Calu3 (cell line): ENCODE results near the gene LCE1C. TPM values are rescaled to one million over a fixed set of nuclear protein-coding genes. Genes with fewer than 3 reads are reported as not detected.

Experiments used
- Bru-seq: library from RNA; stranded (reverse); fragments of 400-500 nt; gene quantifications from one replicate; lab custom pipeline; 2021; lab: Mats Ljungman, UMichigan
- BruChase-seq, 2 experiments: library from RNA; stranded (reverse); fragments of 400-500 nt; gene quantifications; one replicate each; lab custom pipeline; 2021; lab: Mats Ljungman, UMichigan
- BruUV-seq: library from RNA; stranded (reverse); fragments of 400-500 nt; replicated peaks from 2 replicates; lab custom pipeline; 2021; lab: Mats Ljungman, UMichigan
- CTCF ChIA-PET: fragments of 300-600 bp; sonication (Branson Sonifier 250); formaldehyde crosslinking; loops from one replicate; lab custom pipeline; 2022; ENCODE audit warnings: antibody characterized with exemption; lab: Charles Lee
- DNase-seq: peaks from one replicate; pipeline ENCODE4 v3.0.0; 2022
- H3K27ac Mint-ChIP-seq: one replicate; pipeline ENCODE4 v1.8.0; 2022; ENCODE audit warnings: mixed read lengths; ENCODE audit not compliant: unreplicated experiment
- H3K27me3 Mint-ChIP-seq: one replicate; pipeline ENCODE4 v1.8.0; 2022; ENCODE audit warnings: mixed read lengths; ENCODE audit not compliant: unreplicated experiment
- H3K36me3 Mint-ChIP-seq: one replicate; pipeline ENCODE4 v1.8.0; 2022; ENCODE audit warnings: mild to moderate bottlenecking, moderate library complexity, mixed read lengths; ENCODE audit not compliant: insufficient read depth, unreplicated experiment
- H3K4me1 Mint-ChIP-seq: one replicate; pipeline ENCODE4 v1.8.0; 2022; ENCODE audit warnings: mild to moderate bottlenecking, low read depth, mixed read lengths; ENCODE audit not compliant: unreplicated experiment
- H3K4me3 Mint-ChIP-seq: one replicate; pipeline ENCODE4 v1.8.0; 2022; ENCODE audit warnings: mild to moderate bottlenecking, low read depth, moderate library complexity, mixed read lengths; ENCODE audit not compliant: unreplicated experiment
- H3K9me3 Mint-ChIP-seq: one replicate; pipeline ENCODE4 v1.8.0; 2022; ENCODE audit warnings: low read depth, mixed read lengths; ENCODE audit not compliant: unreplicated experiment
- intact Hi-C: fragments of 100-400 bp; cut with micrococcal nuclease; formaldehyde crosslinking; loops from one replicate; pipeline ENCODE4 v1.10.0; 2022; ENCODE audit not compliant: unreplicated experiment
- long read RNA-seq: library from polyadenylated mRNA; stranded (forward); transcript quantifications from one replicate; pipeline ENCODE4 v2.0.0, GENCODE V29; 2022
- total RNA-seq: library from RNA; stranded (reverse); gene quantifications from 2 replicates; pipeline ENCODE4 v1.2.3, GENCODE V29; 2022
- TF ChIP-seq, protein P1 (sequence below): fragments of 200-600 bp; IDR thresholded peaks from one replicate; pipeline ENCODE4 v1.8.0; 2022; ENCODE audit warnings: antibody characterized with exemption; ENCODE audit not compliant: unreplicated experiment

The LCE1C gene, protein sequence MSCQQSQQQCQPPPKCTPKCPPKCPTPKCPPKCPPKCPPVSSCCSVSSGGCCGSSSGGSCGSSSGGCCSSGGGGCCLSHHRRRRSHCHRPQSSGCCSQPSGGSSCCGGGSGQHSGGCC
- total RNA-seq (not detected in 2 replicates), Bru-seq, nascent RNA (not detected), BruChase-seq, experiment 1, labeled RNA remaining after a 6-hour chase (not detected), BruChase-seq, experiment 2, labeled RNA remaining after a 2-hour chase (not detected)
- long read RNA-seq = 0 reads

DNA sequence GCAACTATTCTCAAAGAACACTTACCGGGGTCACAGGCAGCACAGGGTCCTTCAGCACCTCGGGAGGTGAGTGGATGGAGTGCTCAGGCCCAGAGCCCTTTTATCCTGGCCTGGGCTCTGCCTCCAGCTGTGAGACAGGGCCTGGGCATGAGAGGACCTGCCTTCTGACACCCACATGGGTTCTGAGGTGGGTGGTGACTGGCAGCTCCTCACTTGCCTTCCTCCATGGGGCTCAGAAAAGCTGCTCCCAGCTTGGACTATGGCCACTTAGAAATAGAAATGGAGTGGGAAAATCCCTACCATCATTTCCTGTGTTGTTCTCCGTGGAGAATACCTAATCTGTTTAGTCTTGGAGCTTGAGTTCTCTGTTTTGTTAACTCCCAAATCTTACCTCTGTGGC is at the start of gene LCE1C:
TSS of gene LCE1C (minus strand) at position 76 of the 400 bp plus-strand sequence. CDS start 1,173 bp downstream, outside the sequence.
- H3K4me3 Mint-ChIP-seq = no peak within 1 kb of the TSS
- H3K9me3 Mint-ChIP-seq = no peaks in the 10 kb centered on the region
- CTCF ChIA-PET = no interaction called here
- no peaks in the 10 kb centered on the region for H3K36me3 Mint-ChIP-seq
- BruUV-seq = no TSS peak
- DNase-seq = no peak
- intact Hi-C loops = no loop called here
- no peak within 1 kb of the TSS for H3K27ac Mint-ChIP-seq
- no peaks in the 10 kb centered on the region for H3K4me1 Mint-ChIP-seq
- TF ChIP-seq, protein P1, sequence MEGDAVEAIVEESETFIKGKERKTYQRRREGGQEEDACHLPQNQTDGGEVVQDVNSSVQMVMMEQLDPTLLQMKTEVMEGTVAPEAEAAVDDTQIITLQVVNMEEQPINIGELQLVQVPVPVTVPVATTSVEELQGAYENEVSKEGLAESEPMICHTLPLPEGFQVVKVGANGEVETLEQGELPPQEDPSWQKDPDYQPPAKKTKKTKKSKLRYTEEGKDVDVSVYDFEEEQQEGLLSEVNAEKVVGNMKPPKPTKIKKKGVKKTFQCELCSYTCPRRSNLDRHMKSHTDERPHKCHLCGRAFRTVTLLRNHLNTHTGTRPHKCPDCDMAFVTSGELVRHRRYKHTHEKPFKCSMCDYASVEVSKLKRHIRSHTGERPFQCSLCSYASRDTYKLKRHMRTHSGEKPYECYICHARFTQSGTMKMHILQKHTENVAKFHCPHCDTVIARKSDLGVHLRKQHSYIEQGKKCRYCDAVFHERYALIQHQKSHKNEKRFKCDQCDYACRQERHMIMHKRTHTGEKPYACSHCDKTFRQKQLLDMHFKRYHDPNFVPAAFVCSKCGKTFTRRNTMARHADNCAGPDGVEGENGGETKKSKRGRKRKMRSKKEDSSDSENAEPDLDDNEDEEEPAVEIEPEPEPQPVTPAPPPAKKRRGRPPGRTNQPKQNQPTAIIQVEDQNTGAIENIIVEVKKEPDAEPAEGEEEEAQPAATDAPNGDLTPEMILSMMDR = no peak
- H3K27me3 Mint-ChIP-seq = peaks cover 71% of the 10 kb centered on the region

DNA sequence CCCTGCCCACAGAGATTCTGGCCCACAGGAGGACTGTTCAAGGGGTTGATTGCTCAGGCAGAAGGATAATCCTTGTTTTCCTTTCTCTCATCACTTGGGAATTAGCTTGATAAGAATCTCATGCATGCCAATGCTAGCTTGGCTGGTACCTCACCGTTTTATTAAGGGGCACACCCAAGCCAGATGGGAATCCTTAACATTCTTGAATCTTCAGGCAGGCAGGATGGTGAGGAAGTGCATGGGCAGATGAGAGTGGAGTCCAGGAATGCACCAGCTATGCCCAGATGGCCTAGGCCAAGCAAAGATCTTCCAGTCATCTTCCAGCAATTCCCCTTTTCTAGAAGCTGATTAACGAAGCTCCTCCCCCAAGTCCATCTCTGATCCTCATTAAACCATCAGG is 49.2 kb upstream of the LCE1C start:
- Mint-ChIP-seq H3K4me3 (no peak overlapping the region), H3K27ac (no peak overlapping the region), H3K9me3 (no peaks in the 10 kb centered on the region), H3K4me1 (no peaks in the 10 kb centered on the region), H3K27me3 (peaks cover 55% of the 10 kb centered on the region), H3K36me3 (no peaks in the 10 kb centered on the region)
- no peak for DNase-seq
- no TSS peak for BruUV-seq
- intact Hi-C loops = no loop called here
- CTCF ChIA-PET = no interaction called here
- TF ChIP-seq, protein P1 = no peak

DNA sequence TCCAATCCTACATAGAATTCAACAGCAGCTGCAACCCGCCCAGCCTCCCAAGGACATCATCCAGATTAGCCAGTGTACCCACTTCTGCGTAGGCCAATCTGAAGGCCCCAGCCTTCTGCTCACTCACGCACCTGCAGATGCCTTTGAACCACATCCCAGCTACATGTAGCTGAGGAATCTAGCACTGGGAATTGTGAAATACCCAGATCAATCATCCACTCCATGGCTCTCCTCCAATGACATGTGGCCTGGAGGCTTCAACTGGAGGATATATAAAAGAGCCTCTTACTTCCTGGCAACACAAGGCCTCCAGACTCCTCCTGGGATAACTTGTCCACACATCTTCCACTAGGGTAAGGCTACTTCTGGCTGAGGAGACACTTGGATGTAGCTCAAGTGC is 36.1 kb upstream of the LCE1C start, which contains the start of gene LCE6A:
TSS of gene LCE6A (plus strand) at position 301 of the 400 bp plus-strand sequence. CDS start 665 bp downstream, outside the sequence.
- Mint-ChIP-seq H3K36me3 (no peaks in the 10 kb centered on the region), H3K4me3 (no peak within 1 kb of the TSS), H3K27me3 (peaks cover 59% of the 10 kb centered on the region), H3K27ac (no peak within 1 kb of the TSS), H3K9me3 (no peaks in the 10 kb centered on the region), H3K4me1 (no peaks in the 10 kb centered on the region)
- intact Hi-C loops = no loop called here
- no TSS peak for BruUV-seq
- DNase-seq = no peak
- CTCF ChIA-PET = interaction anchor here (0.6 kb wide), 1 partner anchor 76 kb away, joined by 3 read pairs; no protein-coding TSS in a partner anchor
- TF ChIP-seq, protein P1 = no peak

DNA sequence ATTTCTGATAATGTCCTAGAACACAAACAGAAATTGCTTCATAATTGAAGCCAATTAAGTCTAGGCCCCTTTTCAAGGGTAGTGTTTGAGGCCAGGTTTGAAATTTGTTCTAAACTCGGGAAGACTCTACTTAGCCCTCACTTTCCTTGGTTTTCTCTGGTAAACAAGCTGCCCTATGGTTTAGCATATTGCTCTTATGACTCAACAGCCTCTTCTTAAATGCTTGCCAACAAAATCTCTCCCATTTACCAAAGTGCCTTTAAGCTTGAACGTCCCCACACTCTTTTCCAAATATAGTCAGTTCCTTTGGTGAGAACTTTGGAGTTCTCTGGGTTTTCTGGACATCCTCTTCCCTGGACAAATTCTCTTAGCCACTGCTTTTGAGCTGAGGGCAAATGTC is 30.4 kb upstream of the LCE1C start:
- Mint-ChIP-seq H3K4me3 (no peak overlapping the region), H3K4me1 (no peaks in the 10 kb centered on the region), H3K9me3 (no peaks in the 10 kb centered on the region), H3K36me3 (no peaks in the 10 kb centered on the region), H3K27me3 (peaks cover 58% of the 10 kb centered on the region), H3K27ac (no peak overlapping the region)
- intact Hi-C loops = no loop called here
- CTCF ChIA-PET = interaction anchor here (0.6 kb wide), 2 partner anchors 23 to 45 kb away, joined by 3 read pairs; no protein-coding TSS in a partner anchor
- BruUV-seq = no TSS peak
- no peak for DNase-seq
- TF ChIP-seq, protein P1 = no peak
